H1 (cell line): ENCODE data around the gene UROC1. TPM values are rescaled to one million over a fixed set of nuclear protein-coding genes. Genes with fewer than 3 reads are reported as not detected.

Experiments
- CTCF ChIA-PET: fragments of 300-600 bp; sonication (Branson Sonifier 250); formaldehyde crosslinking; loops from one replicate; lab custom pipeline; 2021; ENCODE audit not compliant: partially characterized antibody; lab: Charles Lee
- POLR2A ChIA-PET: fragments of 300-600 bp; sonication (Branson Sonifier 250); formaldehyde crosslinking; loops from one replicate; lab custom pipeline; 2021; ENCODE audit warnings: inconsistent platforms; ENCODE audit not compliant: partially characterized antibody; lab: Charles Lee
- DNase-seq, 2 experiments: peaks; one replicate each; pipeline versions ENCODE4 v3.0.0 to v3.0.0-alpha.2; 2010 to 2022; ENCODE audit warnings: low spot score in 2 of 2, low read depth in 1 of 2, mixed read lengths in 1 of 2
- FAIRE-seq: peaks from 2 replicates; lab custom pipeline; 2011; peaks lifted over from hg19 to GRCh38; lab: Jason Lieb, UNC
- H2AFZ ChIP-seq: 2 replicates; pipeline ENCODE4 v1.8.1; 2012; ENCODE audit warnings: low read length, inconsistent platforms
- H2AK5ac ChIP-seq: 2 replicates; pipeline ENCODE4 v1.6.1; 2013; ENCODE audit warnings: low read depth, low read length
- H2BK120ac ChIP-seq: replicated peaks from 2 replicates; pipeline ENCODE3; 2013; ENCODE audit warnings: low read depth, low read length, inconsistent platforms
- H2BK12ac ChIP-seq: 2 replicates; pipeline ENCODE4 v1.6.1; 2013; ENCODE audit warnings: low read depth, low read length
- H2BK15ac ChIP-seq: 2 replicates; pipeline ENCODE4 v1.6.1; 2013; ENCODE audit warnings: low read length
- H2BK20ac ChIP-seq: 2 replicates; pipeline ENCODE4 v1.6.1; 2013; ENCODE audit warnings: low read length
- H2BK5ac ChIP-seq: 2 replicates; pipeline ENCODE4 v1.6.1; 2013; ENCODE audit warnings: low read depth, low read length
- H3K14ac ChIP-seq: 2 replicates; pipeline ENCODE4 v1.6.1; 2013; ENCODE audit warnings: inconsistent platforms; ENCODE audit not compliant: insufficient read length
- H3K18ac ChIP-seq: 2 replicates; pipeline ENCODE4 v1.6.1; 2013; ENCODE audit warnings: low read length; ENCODE audit errors: extremely low read depth
- H3K23ac ChIP-seq: 2 replicates; pipeline ENCODE4 v1.6.1; 2013; ENCODE audit warnings: inconsistent platforms; ENCODE audit not compliant: insufficient read length
- H3K23me2 ChIP-seq: 2 replicates; pipeline ENCODE4 v1.6.1; 2013; ENCODE audit warnings: low read depth, low read length
- H3K27ac ChIP-seq: 2 replicates; pipeline ENCODE4 v1.6.1; 2011; ENCODE audit warnings: low read depth, low read length, inconsistent platforms
- H3K27me3 ChIP-seq, 4 experiments: replicated peaks in 1 of 4; 1 replicate in 1 of 4; 2 replicates in 3 of 4; pipeline versions ENCODE4 v1.6.1 to v1.8.1; 2011 to 2013; ENCODE audit warnings: low read length in 3 of 4, mild to moderate bottlenecking in 3 of 4, inconsistent platforms in 2 of 4, mixed read lengths in 2 of 4, moderate library complexity in 1 of 4; ENCODE audit not compliant: control insufficient read depth in 3 of 4, insufficient read depth in 3 of 4; ENCODE audit errors: extremely low read depth in 1 of 4
- H3K36me3 ChIP-seq, 4 experiments: 2 replicates each; pipeline versions ENCODE4 v1.6.1 to v1.8.1; 2011 to 2013; ENCODE audit warnings: mild to moderate bottlenecking in 4 of 4, low read length in 3 of 4, moderate library complexity in 2 of 4, control low read depth in 1 of 4, inconsistent platforms in 1 of 4; ENCODE audit not compliant: insufficient read depth in 4 of 4, control insufficient read depth in 2 of 4
- H3K4ac ChIP-seq: replicated peaks from 2 replicates; pipeline ENCODE3; 2013; ENCODE audit warnings: low read length, low read depth, mixed read lengths, inconsistent platforms; ENCODE audit not compliant: insufficient read length
- H3K4me1 ChIP-seq, 4 experiments: replicated peaks in 1 of 4; 1 replicate in 1 of 4; 2 replicates in 3 of 4; pipeline versions ENCODE4 v1.6.1 to v1.8.1; 2011 to 2013; ENCODE audit warnings: low read length in 3 of 4, inconsistent platforms in 2 of 4, mixed read lengths in 1 of 4; ENCODE audit not compliant: insufficient read depth in 4 of 4, control insufficient read depth in 3 of 4
- H3K4me2 ChIP-seq, 2 experiments: 2 replicates each; pipeline versions ENCODE4 v1.6.1 to v1.8.1; 2011 to 2013; ENCODE audit warnings: low read depth in 2 of 2, low read length in 2 of 2, control low read depth in 1 of 2, inconsistent platforms in 1 of 2, mild to moderate bottlenecking in 1 of 2; ENCODE audit not compliant: insufficient read depth in 1 of 2
- H3K4me3 ChIP-seq, 4 experiments: fragments of 200-600, 300-600 bp in 1 of 4; sonication (generic), shearing (Covaris generic), sonication (Bioruptor Twin) in 1 of 4; 2 replicates each; pipeline versions ENCODE4 v1.5.1 to v1.8.1; 2011 to 2016; ENCODE audit warnings: low read length in 4 of 4, low read depth in 3 of 4, control low read depth in 2 of 4, inconsistent platforms in 2 of 4, mild to moderate bottlenecking in 2 of 4, mixed read lengths in 1 of 4, moderate library complexity in 1 of 4; ENCODE audit not compliant: insufficient read depth in 2 of 4; ENCODE audit errors: extremely low read depth in 1 of 4
- H3K56ac ChIP-seq: replicated peaks from 2 replicates; pipeline ENCODE3; 2013; ENCODE audit warnings: low read depth, mild to moderate bottlenecking, mixed read lengths, low read length, inconsistent platforms; ENCODE audit not compliant: insufficient read length
- H3K79me1 ChIP-seq: 2 replicates; pipeline ENCODE4 v1.6.1; 2013; ENCODE audit warnings: low read depth, low read length, control low read depth
- H3K79me2 ChIP-seq, 2 experiments: 2 replicates each; pipeline versions ENCODE4 v1.6.1 to v1.8.1; 2012 to 2013; ENCODE audit warnings: low read length in 2 of 2, mild to moderate bottlenecking in 2 of 2, inconsistent platforms in 1 of 2; ENCODE audit not compliant: insufficient read depth in 2 of 2, control insufficient read depth in 1 of 2
- H3K9ac ChIP-seq, 4 experiments: replicated peaks in 1 of 4; 1 replicate in 1 of 4; 2 replicates in 3 of 4; pipeline versions ENCODE4 v1.6.1 to v1.8.1; 2011 to 2013; ENCODE audit warnings: low read depth in 3 of 4, low read length in 3 of 4, control low read depth in 2 of 4, mild to moderate bottlenecking in 2 of 4, moderate library complexity in 2 of 4, inconsistent platforms in 1 of 4; ENCODE audit errors: extremely low read depth in 1 of 4
- H3K9me3 ChIP-seq, 2 experiments: 2 replicates each; pipeline versions ENCODE4 v1.6.1 to v1.8.1; 2012 to 2013; ENCODE audit warnings: mild to moderate bottlenecking in 2 of 2, moderate library complexity in 2 of 2, control low read depth in 1 of 2, inconsistent platforms in 1 of 2, low read depth in 1 of 2, low read length in 1 of 2, mixed read lengths in 1 of 2; ENCODE audit not compliant: insufficient read depth in 2 of 2
- H4K20me1 ChIP-seq, 2 experiments: replicated peaks in 1 of 2; 2 replicates each; pipeline versions ENCODE3 to v1.8.1; 2011 to 2013; ENCODE audit warnings: inconsistent platforms in 2 of 2, low read length in 2 of 2, mild to moderate bottlenecking in 1 of 2; ENCODE audit not compliant: insufficient read depth in 2 of 2, control insufficient read depth in 1 of 2
- H4K5ac ChIP-seq: 2 replicates; pipeline ENCODE4 v1.6.1; 2013; ENCODE audit warnings: low read length, low read depth, mixed read lengths, inconsistent platforms; ENCODE audit not compliant: insufficient read length
- H4K8ac ChIP-seq: 2 replicates; pipeline ENCODE4 v1.8.0; 2013; ENCODE audit warnings: mild to moderate bottlenecking, moderate library complexity, low read length, inconsistent platforms; ENCODE audit not compliant: insufficient read depth; ENCODE audit errors: extremely low read depth
- H4K91ac ChIP-seq: replicated peaks from 2 replicates; pipeline ENCODE3; 2013; ENCODE audit warnings: low read length, mixed read lengths, inconsistent platforms; ENCODE audit not compliant: insufficient read length
- RAD21 ChIP-seq, 2 experiments: IDR thresholded peaks in 1 of 2; conservative IDR thresholded peaks in 1 of 2; 2 replicates each; pipeline ENCODE4 v1.6.1; 2011; ENCODE audit warnings: low read depth in 2 of 2, low read length in 2 of 2, improper control_type of control experiment in 1 of 2, inconsistent platforms in 1 of 2, mild to moderate bottlenecking in 1 of 2, moderate library complexity in 1 of 2
- SP4 ChIP-seq: IDR thresholded peaks from 2 replicates; pipeline ENCODE4 v1.6.1; 2012; ENCODE audit warnings: low read length, inconsistent platforms
- WGBS, 2 experiments: shearing (Covaris generic) in 1 of 2; methylation state at CpG; one replicate each; pipeline versions ENCODE4 v1.1.6 to v1.1.7; 2013 to 2015; ENCODE audit warnings: low lambda C conversion rate in 2 of 2, mixed read lengths in 2 of 2, inconsistent platforms in 1 of 2, low coverage in 1 of 2, missing lambda C conversion rate in 1 of 2; ENCODE audit not compliant: insufficient replicate concordance in 2 of 2, insufficient coverage in 1 of 2, insufficient read length in 1 of 2; ENCODE audit errors: extremely low coverage in 1 of 2, missing lambda C conversion rate in 1 of 2; 5-methylcytosine and 5-hydroxymethylcytosine counted together
- polyA plus RNA-seq, 7 experiments: library from polyadenylated mRNA; depleted of rRNA in 3 of 7; stranded (reverse) in 5 of 7; unstranded in 2 of 7; fragments of >200 nt in 5 of 7; fragments of 200-250 nt in 2 of 7; gene quantifications; 1 replicate in 5 of 7; 2 replicates in 1 of 7; 4 replicates in 1 of 7; pipeline versions ENCODE4 v1.2.1 to v1.2.3, GENCODE V29; 2011 to 2013; ENCODE audit warnings: missing spikeins in 2 of 7, mixed read lengths in 2 of 7
- total RNA-seq: library from RNA; stranded (reverse); fragmentation: NEBNext Ultra II Directional; extraction: Animal tissue kit (Norgen Biotek cat#: 25700); gene quantifications from 2 replicates; pipeline ENCODE4 v1.2.1, GENCODE V29; 2021
- TF ChIP-seq, protein P1 (sequence below), 3 experiments: IDR thresholded peaks; 1 replicate in 2 of 3; 2 replicates in 1 of 3; pipeline versions ENCODE4 v1.5.1 to v1.6.1; 2011; ENCODE audit warnings: low read length in 3 of 3, mild to moderate bottlenecking in 3 of 3, inconsistent platforms in 2 of 3, low read depth in 1 of 3, moderate library complexity in 1 of 3; ENCODE audit not compliant: insufficient read depth in 1 of 3; ENCODE audit errors: control extremely low read depth in 1 of 3

UROC1 gene
- total and polyA plus RNA-seq, 2 of the 8 experiments (the other 6 are each of a cell fraction or from before 2014, with no cell fraction given), result 0.03 TPM; not detected in 1

DNA sequence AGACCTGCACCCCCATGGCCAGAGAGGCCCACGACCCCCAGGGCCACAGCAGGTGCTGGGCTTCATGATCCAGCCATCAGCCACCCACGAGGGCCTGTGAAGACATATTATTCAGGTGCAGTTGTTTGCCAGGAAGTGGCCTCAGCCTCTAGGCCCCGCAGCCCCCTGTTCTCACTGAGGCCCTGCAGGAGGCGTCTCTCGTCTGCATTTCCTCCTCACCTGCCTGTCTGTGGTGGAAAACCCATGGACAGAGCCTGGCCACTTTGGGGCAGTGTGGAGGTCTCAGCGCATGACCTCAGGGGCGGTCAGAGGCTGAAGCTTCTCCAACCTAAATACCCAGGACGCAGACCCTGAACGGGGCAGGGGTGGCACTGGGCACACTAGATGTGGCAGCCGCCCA is 18.6 kb downstream of the UROC1 start:
- Histone ChIP-seq H3K79me2 (peaks cover 0 to 3% of the 10 kb centered on the region in 2 experiments; a peak in 1 of 4 replicates), H4K8ac (peak overlapping the region; percentile 4; the same call in 1 of the 2 replicates), H3K27me3 (no peaks in the 10 kb centered on the region; a peak in 1 of 7 replicates), H3K4me3 (no peak overlapping the region), H2AFZ (no peak overlapping the region), H3K23me2 (peaks cover 2% of the 10 kb centered on the region; the same call in 1 of the 2 replicates), H2AK5ac (no peak overlapping the region), H3K14ac (no peak overlapping the region), H4K91ac (no peak overlapping the region), H3K79me1 (no peaks in the 10 kb centered on the region; the same call in 1 of the 2 replicates), H3K23ac (no peak overlapping the region), H3K18ac (0 out of 2 replicates have a peak overlapping the region, but pooled peaks have one; percentile 13), H3K56ac (no peak overlapping the region), H4K5ac (no peak overlapping the region), H3K9ac (no peak overlapping the region), H3K4me2 (no peak overlapping the region; a peak in 1 of 4 replicates), H4K20me1 (peaks cover 0 to 6% of the 10 kb centered on the region in 2 experiments), H3K4me1 (peaks cover 0 to 22% (median 16%) of the 10 kb centered on the region in 4 experiments; a peak in 6 of 7 replicates), H3K36me3 (no peaks in the 10 kb centered on the region; a peak in 1 of 8 replicates), H2BK15ac (peak overlapping the region; percentile 40; the same call in 1 of the 2 replicates), H3K27ac (no peak overlapping the region), H2BK120ac (no peak overlapping the region), H2BK12ac (0 out of 2 replicates have a peak overlapping the region, but pooled peaks have one; percentile 43), H3K9me3 (no peaks in the 10 kb centered on the region), H3K4ac (no peak overlapping the region), H2BK20ac (0 out of 2 replicates have a peak overlapping the region, but pooled peaks have one; percentile 18), H2BK5ac (peak overlapping the region; percentile 68; the same call in 1 of the 2 replicates)
- TF ChIP-seq, protein P1, sequence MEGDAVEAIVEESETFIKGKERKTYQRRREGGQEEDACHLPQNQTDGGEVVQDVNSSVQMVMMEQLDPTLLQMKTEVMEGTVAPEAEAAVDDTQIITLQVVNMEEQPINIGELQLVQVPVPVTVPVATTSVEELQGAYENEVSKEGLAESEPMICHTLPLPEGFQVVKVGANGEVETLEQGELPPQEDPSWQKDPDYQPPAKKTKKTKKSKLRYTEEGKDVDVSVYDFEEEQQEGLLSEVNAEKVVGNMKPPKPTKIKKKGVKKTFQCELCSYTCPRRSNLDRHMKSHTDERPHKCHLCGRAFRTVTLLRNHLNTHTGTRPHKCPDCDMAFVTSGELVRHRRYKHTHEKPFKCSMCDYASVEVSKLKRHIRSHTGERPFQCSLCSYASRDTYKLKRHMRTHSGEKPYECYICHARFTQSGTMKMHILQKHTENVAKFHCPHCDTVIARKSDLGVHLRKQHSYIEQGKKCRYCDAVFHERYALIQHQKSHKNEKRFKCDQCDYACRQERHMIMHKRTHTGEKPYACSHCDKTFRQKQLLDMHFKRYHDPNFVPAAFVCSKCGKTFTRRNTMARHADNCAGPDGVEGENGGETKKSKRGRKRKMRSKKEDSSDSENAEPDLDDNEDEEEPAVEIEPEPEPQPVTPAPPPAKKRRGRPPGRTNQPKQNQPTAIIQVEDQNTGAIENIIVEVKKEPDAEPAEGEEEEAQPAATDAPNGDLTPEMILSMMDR (IDR thresholded peaks at IDR 0.05; ENCODE audit: control extremely low read depth in 1 of 3, insufficient read depth in 1 of 3, low read depth in 1 of 3, low read length in 3 of 3), result peak in 2 of 3 experiments; percentile 21 to 29; a peak in 2 of 4 replicates
- TF ChIP-seq SP4 (no peak), RAD21 (IDR thresholded peaks at IDR 0.05 in 1 of 2, conservative IDR thresholded peaks at IDR 0.05 in 1 of 2; ENCODE audit: low read depth in 2 of 2, low read length in 2 of 2) (peak; percentile 31 to 42; a peak in 3 of 4 replicates)
- 63% methylated on average over 10 of the region's 10 CpGs; no CpG with 5 or more reads in 1 of the 2 experiments for WGBS, 2 experiments
- DNase-seq (no peak), FAIRE-seq (no peak)
- ChIA-PET POLR2A (no interaction called here), CTCF (interaction anchor here (0.6 to 6.6 kb wide), 9 partner anchors 9 to 1415 kb away, joined by 3 to 49 read pairs (median 4); no protein-coding TSS in a partner anchor)
